Esophagus squamous epithelium (tissue), 5 donors: ENCODE results near the gene SLC7A5. TPM values are rescaled to one million over a fixed set of nuclear protein-coding genes. Genes with fewer than 3 reads are reported as not detected.

Experiments
- DNase-seq: peaks from one replicate; lab custom pipeline; 2025; lab: John Stamatoyannopoulos, UW
- H3K27ac ChIP-seq, 4 donors: fragments of 200-600 bp; sonication (generic); one replicate each; pipeline ENCODE4 v1.5.1; 2016 to 2019; ENCODE audit warnings: mild to moderate bottlenecking in 1 of 4
- H3K27me3 ChIP-seq, 4 donors: fragments of 200-600 bp; sonication (generic); 1 replicate in 3 of 4; 2 replicates in 1 of 4; pipeline versions ENCODE4 v1.5.1 to v1.6.0; 2017 to 2021; ENCODE audit warnings: antibody characterized with exemption in 1 of 4
- H3K36me3 ChIP-seq, 3 donors: fragments of 200-600 bp; sonication (generic); one replicate each; pipeline ENCODE4 v1.5.1; 2016 to 2019
- H3K4me1 ChIP-seq, 3 donors: fragments of 200-600 bp; sonication (generic); one replicate each; pipeline ENCODE4 v1.5.1; 2017 to 2019
- H3K4me3 ChIP-seq, 4 donors: fragments of 200-600 bp; sonication (generic); 1 replicate in 3 of 4; 2 replicates in 1 of 4; pipeline ENCODE4 v1.5.1; 2016 to 2019; ENCODE audit warnings: mild to moderate bottlenecking in 2 of 4, moderate library complexity in 1 of 4
- H3K9me3 ChIP-seq, 3 donors: fragments of 200-600 bp; sonication (generic); one replicate each; pipeline ENCODE4 v1.5.1; 2016 to 2019
- CTCF ChIP-seq, 6 experiments: fragments of 450-650 bp in 4 of 6; fragments of 200-600 bp in 2 of 6; sonication (generic) in 2 of 6; IDR thresholded peaks; one replicate each; pipeline ENCODE4 v1.5.1; 2016 to 2019; ENCODE audit warnings: antibody characterized with exemption in 6 of 6, mild to moderate bottlenecking in 4 of 6, moderate library complexity in 4 of 6
- POLR2A ChIP-seq, 4 donors: fragments of 450-650 bp; IDR thresholded peaks; one replicate each; pipeline ENCODE4 v1.6.1; 2017; ENCODE audit warnings: antibody characterized with exemption in 4 of 4, mild to moderate bottlenecking in 4 of 4, moderate library complexity in 3 of 4
- WGBS, 2 donors: methylation state at CpG; one replicate each; pipeline ENCODE4 v1.1.5; 2018; 5-methylcytosine and 5-hydroxymethylcytosine counted together
- intact Hi-C: fragments of 100-400 bp; cut with DNase I; formaldehyde crosslinking; loops from one replicate; pipeline ENCODE4 v1.15.0; 2022
- total RNA-seq, 4 donors: library from RNA; depleted of rRNA; stranded (reverse); fragments of >200 nt; gene quantifications; one replicate each; pipeline ENCODE4 v1.1.0, GENCODE V29; 2016
- donor health status: DM: yes; HTN: yes; CAD: no.

Gene SLC7A5
- total RNA-seq, 4 donors from 2014 or later: 75.3 to 179 (median 145) TPM

GRCh38 chr16:87846705-87847466, 22.4 kb downstream of the SLC7A5 start:
- Histone ChIP-seq H3K9me3 (no peaks in the 10 kb centered on the region), H3K36me3 (peaks cover 0 to 50% (median 0%) of the 10 kb centered on the region in 3 donors), H3K4me1 (peaks cover 33 to 100% (median 65%) of the 10 kb centered on the region in 3 donors), H3K27ac (peak overlapping the region; percentile 63 to 85 (median 74)), H3K27me3 (peaks cover 0 to 32% (median 0%) of the 10 kb centered on the region in 4 donors), H3K4me3 (peak overlapping the region in 2 of 4 donors; percentile 10 to 26)
- intact Hi-C loops: no loop called here
- DNase-seq: no peak
- no CpG with 5 or more reads among the region's 25 CpGs for WGBS, 2 donors
- TF ChIP-seq CTCF (IDR thresholded peaks at IDR 0.05): no peak
- no peak for TF ChIP-seq POLR2A (IDR thresholded peaks at IDR 0.05)

DNA sequence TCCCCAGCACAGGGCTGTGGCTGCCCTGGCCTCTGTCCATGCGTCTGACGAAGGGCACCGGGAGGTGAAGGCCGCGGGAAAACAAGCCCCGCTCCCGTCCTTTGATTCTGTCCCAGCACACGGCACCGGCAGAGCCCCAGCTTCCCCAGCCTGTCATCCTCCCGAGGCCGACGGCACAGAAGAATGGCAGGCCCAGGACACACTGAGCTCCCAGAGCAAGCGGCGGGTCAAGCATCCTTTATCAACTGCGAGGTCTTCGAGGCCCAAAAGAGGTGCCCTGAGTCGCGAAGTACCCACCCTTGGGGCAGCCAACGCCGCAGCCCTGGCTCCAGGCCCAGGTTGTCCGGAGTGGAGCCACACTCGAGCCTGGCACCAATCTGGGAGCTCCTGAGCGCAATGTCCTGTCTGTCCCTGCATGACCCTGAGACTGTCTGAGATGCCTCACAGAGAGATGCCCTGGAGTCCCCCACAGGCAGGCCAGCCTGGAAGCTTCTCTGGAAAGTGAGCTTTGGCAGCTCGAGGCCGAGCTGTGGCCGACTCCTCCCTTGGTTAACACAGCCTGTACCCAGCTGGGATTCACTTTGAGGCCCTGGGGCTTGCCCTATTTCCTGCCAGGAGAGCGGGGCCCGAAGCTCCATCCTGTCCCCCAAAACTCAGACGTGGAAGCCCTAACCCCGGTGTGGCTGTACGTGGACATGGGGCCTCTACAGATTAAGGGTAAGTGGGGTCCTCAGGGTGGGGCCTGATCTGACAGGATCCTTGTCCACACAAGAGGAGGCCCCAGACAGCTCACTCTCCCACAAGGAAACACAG, 23.3 kb downstream of the SLC7A5 start:
- Histone ChIP-seq H3K4me1 (peaks cover 24 to 100% (median 70%) of the 10 kb centered on the region in 3 donors), H3K27me3 (peaks cover 0 to 28% (median 0%) of the 10 kb centered on the region in 4 donors), H3K36me3 (peaks cover 0 to 51% (median 0%) of the 10 kb centered on the region in 3 donors), H3K9me3 (no peaks in the 10 kb centered on the region), H3K27ac (peak overlapping the region; percentile 63 to 85 (median 74)), H3K4me3 (peak overlapping the region in 2 of 4 donors; percentile 10 to 26)
- TF ChIP-seq POLR2A (IDR thresholded peaks at IDR 0.05): no peak
- no peak for TF ChIP-seq CTCF (IDR thresholded peaks at IDR 0.05)
- no peak for DNase-seq
- WGBS, 2 donors: 20 to 61% methylated on average over 1 to 4 of the region's 31 CpGs
- intact Hi-C loops: no loop called here

DNA sequence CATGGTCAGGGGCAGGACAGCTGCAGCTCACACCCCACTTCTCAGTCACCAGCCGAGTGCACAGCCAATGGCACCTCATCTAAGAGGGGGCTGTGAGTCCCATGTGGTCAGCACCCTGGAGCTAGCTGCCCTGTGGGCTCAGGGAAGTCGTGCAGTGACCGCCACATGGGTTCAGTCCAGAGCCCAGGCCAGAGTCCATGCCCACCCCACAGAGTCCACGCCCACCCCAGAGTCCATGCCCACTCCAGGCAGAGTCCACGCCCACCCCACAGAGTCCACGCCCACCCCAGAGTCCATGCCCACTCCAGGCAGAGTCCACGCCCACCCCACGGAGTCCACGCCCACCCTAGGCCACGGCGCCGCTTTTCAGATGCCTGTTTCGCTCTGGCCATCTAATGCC, 24.1 kb downstream of the SLC7A5 start:
- DNase-seq: no peak
- Histone ChIP-seq H3K4me3 (no peak overlapping the region), H3K27me3 (peaks cover 0 to 28% (median 0%) of the 10 kb centered on the region in 4 donors), H3K36me3 (peaks cover 0 to 51% (median 0%) of the 10 kb centered on the region in 3 donors), H3K4me1 (peaks cover 18 to 100% (median 68%) of the 10 kb centered on the region in 3 donors), H3K27ac (peak overlapping the region; percentile 54 to 85 (median 69)), H3K9me3 (no peaks in the 10 kb centered on the region)
- intact Hi-C loops: no loop called here
- no peak for TF ChIP-seq CTCF (IDR thresholded peaks at IDR 0.05)
- no peak for TF ChIP-seq POLR2A (IDR thresholded peaks at IDR 0.05)
- WGBS, 2 donors: 67% methylated on average over 1 of the region's 13 CpGs; no CpG with 5 or more reads in 1 of the 2 donors

- TF ChIP-seq CTCF (IDR thresholded peaks at IDR 0.05) (no peak), POLR2A (IDR thresholded peaks at IDR 0.05) (no peak)
- peaks cover 19 to 100% (median 67%) of the 10 kb centered on the region in 3 donors for H3K4me1 ChIP-seq
- no peak overlapping the region for H3K4me3 ChIP-seq
- peaks cover 0 to 53% (median 0%) of the 10 kb centered on the region in 3 donors for H3K36me3 ChIP-seq
- H3K27ac ChIP-seq: peak overlapping the region; percentile 54 to 85 (median 69)
- 74 to 78% methylated on average over 4 to 8 of the region's 13 CpGs for WGBS, 2 donors
- H3K9me3 ChIP-seq: no peaks in the 10 kb centered on the region
- no peak for DNase-seq
- intact Hi-C loops: no loop called here
- peaks cover 0 to 28% (median 0%) of the 10 kb centered on the region in 4 donors for H3K27me3 ChIP-seq
Observed at GRCh38 chr16:87844809-87845208, 24.5 kb downstream of the SLC7A5 start.
